ENCODE measurements around the gene LCLAT1. TPM values are rescaled to one million over a fixed set of nuclear protein-coding genes. Genes with fewer than 3 reads are reported as not detected.

The LCLAT1 gene
- total RNA-seq, 1 experiment from 2014 or later = 32.9 TPM

DNA sequence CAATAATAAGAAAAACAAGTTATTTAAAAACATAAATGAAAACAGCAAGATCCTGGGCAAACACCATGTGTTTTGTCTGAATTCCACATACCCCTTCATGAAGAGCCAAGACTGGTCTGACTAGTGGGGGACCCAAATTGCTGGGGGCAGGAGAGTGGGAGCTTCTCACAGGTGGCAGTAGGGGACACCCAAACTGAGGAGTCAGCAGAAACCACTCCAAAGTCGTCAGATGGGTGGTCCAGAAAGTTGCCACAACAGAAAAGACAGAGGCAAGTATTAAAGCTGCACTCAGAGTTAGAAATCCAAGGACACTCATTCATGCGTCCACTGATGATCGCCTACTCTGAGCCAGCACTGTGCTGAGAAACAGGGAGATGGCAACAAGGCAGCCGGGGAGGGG is 12.3 kb upstream of the LCLAT1 start:
- Mint-ChIP-seq H3K27me3 (ENCODE audit: low read depth) (no peaks in the 10 kb centered on the region), H3K36me3 (ENCODE audit: insufficient read depth in 1 of 3, low read depth in 3 of 3) (no peaks in the 10 kb centered on the region; a peak in 1 of 7 replicates), H3K9me3 (peaks cover 0 to 3% of the 10 kb centered on the region in 2 experiments; a peak in 1 of 5 replicates), H3K4me3 (no peak overlapping the region), H3K4me1 (peaks cover 7 to 9% of the 10 kb centered on the region in 2 experiments; a peak in 3 of 4 replicates), H3K27ac (peak overlapping the region in 2 of 3 experiments; percentile 10 to 34; a peak in 2 of 7 replicates)
- Histone ChIP-seq H3K14ac (ENCODE audit: insufficient read depth, low read length) (no peak overlapping the region; the same call in 1 of the 2 replicates), H2BK15ac (ENCODE audit: low read depth, low read length) (no peak overlapping the region), H2BK20ac (ENCODE audit: low read depth, low read length, poor library complexity, severe bottlenecking) (no peak overlapping the region), H3T11ph (ENCODE audit: low read length) (no peak overlapping the region), H4K20me1 (ENCODE audit: control insufficient read depth, insufficient read depth, insufficient read length) (no peaks in the 10 kb centered on the region), H2AK5ac (ENCODE audit: insufficient read length, low read length) (no peak overlapping the region), H3K4ac (ENCODE audit: low read depth, low read length) (no peak overlapping the region), H3K9ac (ENCODE audit: extremely low read depth, insufficient read length, low read length) (no peak overlapping the region), H3K56ac (ENCODE audit: insufficient read length, low read depth, low read length) (no peak overlapping the region), H2BK12ac (ENCODE audit: insufficient read length, low read depth, low read length) (no peak overlapping the region), H3K9me3 (ENCODE audit: control insufficient read depth, low read depth, low read length) (no peaks in the 10 kb centered on the region), H2BK5ac (ENCODE audit: insufficient read length, low read length) (no peak overlapping the region), H3K79me2 (ENCODE audit: insufficient read depth, low read length) (no peaks in the 10 kb centered on the region), H4K5ac (ENCODE audit: insufficient read length, low read depth, low read length) (no peak overlapping the region), H3K79me1 (ENCODE audit: insufficient read depth, low read depth, low read length, poor library complexity, severe bottlenecking) (no peaks in the 10 kb centered on the region), H3K4me1 (ENCODE audit: insufficient read depth, low read length) (0 out of 2 replicates have a peak, but pooled peaks cover 3% of the 10 kb centered on the region), H3K23ac (ENCODE audit: insufficient read length, low read depth, low read length) (no peak overlapping the region), H3K23me2 (ENCODE audit: insufficient read length, low read depth, low read length, poor library complexity, severe bottlenecking) (no peaks in the 10 kb centered on the region), H4K8ac (replicated peaks; ENCODE audit: insufficient read length, low read depth, low read length) (no peak overlapping the region), H3K27me3 (ENCODE audit: insufficient read depth, low read length) (no peaks in the 10 kb centered on the region), H3K18ac (ENCODE audit: insufficient read length, low read depth, low read length) (no peak overlapping the region), H2BK120ac (ENCODE audit: low read depth, low read length, poor library complexity, severe bottlenecking) (no peak overlapping the region), H3K4me2 (ENCODE audit: insufficient read depth, insufficient read length, low read length) (no peak overlapping the region), H4K91ac (ENCODE audit: insufficient read length, low read depth, low read length) (no peak overlapping the region), H3K27ac (ENCODE audit: insufficient read length, low read depth, low read length) (no peak overlapping the region), H2AFZ (ENCODE audit: low read length) (no peak overlapping the region)
- TF ChIP-seq CTCF (conservative IDR thresholded peaks at IDR 0.05) = no peak
- WGBS (ENCODE audit: extremely low coverage, insufficient read length, low lambda C conversion rate) = no CpG with 5 or more reads among the region's 4 CpGs
- no peak for DNase-seq

All from H9 (cell line).